Transverse colon (tissue), 4 donors: Measurements from ENCODE around the gene KLHDC4.

ENCODE experiments used
- EP300 ChIP-seq: sonication (generic); formaldehyde crosslinking; IDR thresholded peaks from one replicate; pipeline ENCODE4 v1.6.1; 2017; ENCODE audit warnings: antibody characterized with exemption, low read depth
- POLR2A ChIP-seq: fragments of 450-650 bp; IDR thresholded peaks from one replicate; pipeline ENCODE4 v1.6.1; 2016; ENCODE audit warnings: antibody characterized with exemption, mild to moderate bottlenecking, moderate library complexity
- POLR2AphosphoS5 ChIP-seq, 3 donors: sonication (generic); formaldehyde crosslinking; IDR thresholded peaks; one replicate each; pipeline ENCODE4 v1.6.1; 2016; ENCODE audit warnings: antibody characterized with exemption in 3 of 3
- TF ChIP-seq, protein P1 (sequence below), 5 experiments: fragments of 200-600 bp in 3 of 5; fragments of 450-650 bp in 2 of 5; sonication (generic) in 3 of 5; IDR thresholded peaks; 1 replicate in 2 of 5; 2 replicates in 3 of 5; pipeline ENCODE4 v1.5.1; 2016 to 2017; ENCODE audit warnings: antibody characterized with exemption in 5 of 5, inconsistent platforms in 3 of 5, mild to moderate bottlenecking in 2 of 5, moderate library complexity in 1 of 5

GRCh38 chr16:87700406-87701077 lies 65.2 kb downstream of the KLHDC4 start:
- TF ChIP-seq EP300 (no peak), POLR2A (no peak), POLR2AphosphoS5 (IDR thresholded peaks at IDR 0.05) (no peak)
- TF ChIP-seq, protein P1, sequence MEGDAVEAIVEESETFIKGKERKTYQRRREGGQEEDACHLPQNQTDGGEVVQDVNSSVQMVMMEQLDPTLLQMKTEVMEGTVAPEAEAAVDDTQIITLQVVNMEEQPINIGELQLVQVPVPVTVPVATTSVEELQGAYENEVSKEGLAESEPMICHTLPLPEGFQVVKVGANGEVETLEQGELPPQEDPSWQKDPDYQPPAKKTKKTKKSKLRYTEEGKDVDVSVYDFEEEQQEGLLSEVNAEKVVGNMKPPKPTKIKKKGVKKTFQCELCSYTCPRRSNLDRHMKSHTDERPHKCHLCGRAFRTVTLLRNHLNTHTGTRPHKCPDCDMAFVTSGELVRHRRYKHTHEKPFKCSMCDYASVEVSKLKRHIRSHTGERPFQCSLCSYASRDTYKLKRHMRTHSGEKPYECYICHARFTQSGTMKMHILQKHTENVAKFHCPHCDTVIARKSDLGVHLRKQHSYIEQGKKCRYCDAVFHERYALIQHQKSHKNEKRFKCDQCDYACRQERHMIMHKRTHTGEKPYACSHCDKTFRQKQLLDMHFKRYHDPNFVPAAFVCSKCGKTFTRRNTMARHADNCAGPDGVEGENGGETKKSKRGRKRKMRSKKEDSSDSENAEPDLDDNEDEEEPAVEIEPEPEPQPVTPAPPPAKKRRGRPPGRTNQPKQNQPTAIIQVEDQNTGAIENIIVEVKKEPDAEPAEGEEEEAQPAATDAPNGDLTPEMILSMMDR (IDR thresholded peaks at IDR 0.05): no peak
